ENCODE measurements around the gene MTUS2.
"Not testable (repeated sequence)": the region's sequence is repeated elsewhere in the genome, so short reads cannot be mapped to it uniquely, and the experiment has no call there.

MTUS2 gene

DNA sequence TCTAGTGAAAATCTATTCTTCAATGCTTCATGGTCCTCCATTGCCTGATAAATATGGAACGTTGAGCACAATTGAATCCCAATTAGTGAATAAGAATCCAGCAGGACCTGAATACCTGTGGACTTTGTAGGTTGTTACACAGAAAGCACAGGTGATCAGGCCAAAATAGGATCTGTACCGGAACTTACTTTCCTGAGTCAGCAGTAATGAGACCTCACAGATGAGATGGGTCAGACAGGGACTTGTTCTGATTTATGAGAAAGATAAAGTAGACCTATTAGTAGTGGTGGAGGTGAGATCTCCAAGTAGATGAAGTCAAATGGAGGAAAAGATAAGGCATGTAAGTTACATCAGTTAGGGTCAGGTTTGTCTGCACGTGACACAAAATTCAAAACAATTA, 351.1 kb downstream of the MTUS2 start:
- DNase-seq = no peak

- no peak for DNase-seq
These were observed 354.0 kb downstream of the MTUS2 start for GRCh38 chr13:29174093-29174492.

DNA sequence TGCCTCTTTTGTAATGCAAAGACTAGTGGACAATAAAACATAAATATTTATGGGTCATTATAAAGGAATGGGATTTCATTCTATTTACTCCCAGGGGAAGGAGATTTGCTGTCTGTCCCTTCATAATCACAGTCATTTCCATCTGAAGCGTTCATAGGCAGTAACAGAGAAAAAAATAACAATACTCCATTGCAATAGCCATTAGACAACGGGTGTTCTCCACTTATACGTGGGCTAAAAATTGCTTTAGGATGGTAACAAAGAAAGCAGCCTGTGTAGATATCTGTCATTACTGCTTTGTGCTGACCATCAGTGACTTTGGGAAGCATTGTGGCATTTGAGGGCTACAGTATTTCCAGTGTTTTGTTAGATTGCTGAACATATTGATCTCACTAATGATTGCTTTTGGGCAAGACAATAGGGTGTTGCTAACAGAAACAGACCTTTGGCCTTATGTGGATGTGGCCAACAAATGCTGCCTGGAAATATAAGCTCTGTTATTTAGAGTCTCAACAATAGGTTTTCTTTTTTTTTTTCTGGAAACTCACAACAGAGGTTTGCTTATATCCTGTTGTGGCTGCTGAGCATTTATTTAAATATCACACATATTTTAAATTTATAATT, 355.2 kb downstream of the MTUS2 start:
- DNase-seq = no peak

DNA sequence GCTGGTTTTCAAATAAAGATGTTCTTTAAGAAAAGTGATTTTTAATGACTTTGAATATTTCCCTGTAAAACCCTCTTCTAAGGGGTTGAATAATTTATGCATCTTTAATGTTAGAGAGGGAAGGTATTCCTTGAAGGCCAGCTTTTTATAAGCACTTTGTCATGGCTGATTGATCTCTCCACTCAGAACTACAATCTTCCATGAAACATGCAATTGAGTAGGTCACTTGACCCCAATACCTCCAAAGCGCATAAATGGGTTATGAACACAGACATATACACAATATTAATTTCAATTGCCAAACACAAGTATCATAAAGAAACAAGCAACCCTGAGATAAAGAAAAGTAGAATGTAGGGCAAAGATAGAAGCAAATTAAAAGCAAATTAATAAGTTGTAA, 359.9 kb downstream of the MTUS2 start:
- DNase-seq = no peak

GRCh38 chr13:29182216-29182615, 362.1 kb downstream of the MTUS2 start:
- no peak for DNase-seq

DNA sequence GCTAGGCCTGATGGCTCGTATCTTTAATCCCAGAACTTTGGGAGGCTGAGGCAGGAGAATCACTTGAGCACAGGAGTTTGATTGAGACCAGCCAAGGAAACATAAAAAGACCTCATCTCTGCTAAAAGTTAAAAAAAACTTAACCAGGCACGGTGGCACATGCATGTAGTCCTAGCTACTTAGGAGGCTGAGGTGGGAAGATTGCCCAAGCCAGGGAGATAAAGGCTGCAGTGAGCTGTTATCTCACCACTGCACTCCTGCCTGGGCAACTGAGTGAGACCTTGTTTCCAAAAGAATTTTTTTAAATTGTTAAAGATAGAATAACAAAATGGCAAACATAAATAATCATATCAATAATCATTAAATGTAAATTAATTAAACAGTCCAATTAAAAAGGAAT, 365.8 kb downstream of the MTUS2 start:
- DNase-seq = no peak

DNA sequence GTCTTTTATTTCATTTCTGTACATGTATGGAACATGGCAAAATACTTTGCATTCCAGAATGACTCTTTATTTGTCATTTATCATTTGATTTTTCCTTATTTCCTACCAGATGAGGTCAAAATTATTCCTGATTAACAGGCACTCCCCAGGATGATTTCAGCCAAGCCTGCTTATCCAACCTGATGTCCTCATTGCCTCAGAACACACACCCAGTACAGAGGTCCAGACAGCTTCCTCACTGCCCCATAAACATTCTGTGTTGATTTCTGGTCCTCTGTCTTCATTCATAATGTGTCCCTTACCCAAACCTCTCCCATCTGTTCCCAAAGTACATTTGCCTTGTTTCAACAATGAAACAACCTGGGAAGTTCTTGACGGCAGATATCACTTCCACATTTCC, 367.4 kb downstream of the MTUS2 start:
- DNase-seq = no peak

- DNase-seq = no peak
These were observed 370.2 kb downstream of the MTUS2 start for GRCh38 chr13:29190298-29190697.

DNA sequence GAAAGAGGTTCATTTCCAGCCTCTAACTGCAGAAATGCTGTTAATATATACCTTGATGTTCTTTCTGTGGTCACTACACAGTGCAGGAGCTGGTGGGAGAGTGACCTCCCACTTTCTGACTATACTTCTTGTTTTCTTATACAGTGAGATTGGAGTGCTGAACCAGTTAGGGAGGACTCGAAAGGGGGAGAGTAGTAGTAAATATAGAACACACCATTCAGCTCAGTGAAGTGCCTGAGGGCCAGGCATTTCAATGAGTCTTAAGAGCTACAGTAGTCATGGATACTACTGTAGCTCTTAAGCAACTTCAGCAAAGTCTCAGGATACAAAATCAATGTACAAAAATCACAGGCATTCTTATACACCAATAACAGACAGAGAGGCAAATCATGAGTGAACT, 372.9 kb downstream of the MTUS2 start:
- DNase-seq = no peak

GRCh38 chr13:29195456-29195855, 375.3 kb downstream of the MTUS2 start:
- no peak for DNase-seq

GRCh38 chr13:29196409-29197074, 376.4 kb downstream of the MTUS2 start:
- no peak for DNase-seq

GRCh38 chr13:29202753-29203152, 382.6 kb downstream of the MTUS2 start:
- DNase-seq = not testable (repeated sequence)

DNA sequence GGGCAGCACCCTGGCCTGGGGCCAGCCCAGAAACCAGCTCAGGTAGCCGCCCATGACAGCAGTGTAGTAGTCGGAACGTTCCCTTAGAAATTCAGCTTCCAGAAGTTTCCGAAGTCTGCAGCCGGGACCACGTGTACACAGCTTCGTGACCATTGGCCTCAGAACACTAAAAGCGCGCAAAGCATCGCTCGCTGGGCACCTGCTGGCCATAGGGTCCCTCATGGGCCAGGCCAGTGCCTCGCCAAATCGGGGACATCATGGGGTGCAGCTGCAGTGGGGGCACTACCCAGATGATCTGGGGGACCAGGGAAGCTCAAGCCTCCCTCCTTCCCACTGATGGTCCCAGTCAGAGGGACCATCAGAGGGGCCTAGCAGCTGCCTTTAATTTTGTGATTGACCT, 384.5 kb downstream of the MTUS2 start:
- DNase-seq = no peak

GRCh38 chr13:29210676-29211075, 390.5 kb downstream of the MTUS2 start:
- no peak for DNase-seq

GRCh38 chr13:29211162-29211561, 391.0 kb downstream of the MTUS2 start:
- DNase-seq = not testable (repeated sequence)

DNA sequence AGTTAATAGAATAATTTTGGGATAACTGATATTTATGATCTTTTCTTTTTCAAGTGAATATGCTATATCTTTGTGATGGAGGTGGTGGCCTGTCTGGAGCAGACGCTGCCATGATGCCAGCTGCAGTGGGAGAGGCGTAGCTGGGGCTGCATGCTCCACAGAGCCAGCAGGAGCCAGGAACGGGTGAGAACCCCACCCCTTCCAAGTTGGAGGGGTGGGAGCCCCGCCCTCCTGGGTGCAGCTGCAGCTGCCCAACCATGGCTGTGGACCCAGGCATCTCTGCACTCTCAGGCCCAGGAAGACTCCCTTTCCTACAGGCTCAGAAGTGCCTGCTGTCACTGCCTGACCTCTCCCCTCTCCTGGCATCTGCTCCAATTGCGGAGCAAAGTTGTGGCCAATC, 402.3 kb downstream of the MTUS2 start:
- no peak for DNase-seq

DNA sequence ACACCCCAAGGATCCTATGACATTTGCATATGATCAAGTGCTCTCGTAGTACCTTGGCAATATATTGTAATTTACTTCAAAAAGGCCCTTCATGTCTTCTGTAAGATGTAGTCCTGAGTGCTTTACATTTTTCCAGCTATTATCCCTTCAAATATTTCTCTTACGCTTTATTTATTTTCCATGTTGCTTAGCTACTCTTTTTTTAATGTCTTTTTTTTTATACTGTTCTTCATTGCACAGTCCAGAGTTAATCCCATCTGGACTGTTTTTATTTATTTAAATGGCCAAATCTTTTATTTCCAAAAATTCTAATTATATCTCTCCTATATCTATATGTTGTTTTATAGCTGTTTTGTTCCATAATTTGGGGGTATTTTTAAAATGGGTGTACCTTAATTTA, 404.1 kb downstream of the MTUS2 start:
- DNase-seq = no peak

DNA sequence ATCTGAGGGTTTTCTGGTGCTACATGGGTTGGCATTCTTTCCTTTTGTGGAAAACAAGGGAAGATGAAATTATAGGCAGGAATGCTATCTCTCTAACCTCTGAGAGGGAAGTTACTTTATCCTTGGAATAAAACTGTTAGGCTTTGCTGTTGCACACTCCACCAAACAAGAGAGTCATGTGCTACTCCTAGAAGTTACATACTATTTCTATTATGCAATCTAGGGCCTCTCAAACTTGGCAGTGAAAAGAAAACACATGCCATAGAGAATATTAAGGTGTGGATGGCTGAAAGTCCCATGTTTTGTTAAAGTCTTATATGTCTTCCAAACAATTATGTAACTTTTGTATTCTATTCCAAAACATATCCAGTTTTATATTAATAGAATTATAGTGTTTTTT, 407.4 kb downstream of the MTUS2 start:
- DNase-seq = no peak

GRCh38 chr13:29230299-29230845, 410.2 kb downstream of the MTUS2 start:
- DNase-seq = no peak

DNA sequence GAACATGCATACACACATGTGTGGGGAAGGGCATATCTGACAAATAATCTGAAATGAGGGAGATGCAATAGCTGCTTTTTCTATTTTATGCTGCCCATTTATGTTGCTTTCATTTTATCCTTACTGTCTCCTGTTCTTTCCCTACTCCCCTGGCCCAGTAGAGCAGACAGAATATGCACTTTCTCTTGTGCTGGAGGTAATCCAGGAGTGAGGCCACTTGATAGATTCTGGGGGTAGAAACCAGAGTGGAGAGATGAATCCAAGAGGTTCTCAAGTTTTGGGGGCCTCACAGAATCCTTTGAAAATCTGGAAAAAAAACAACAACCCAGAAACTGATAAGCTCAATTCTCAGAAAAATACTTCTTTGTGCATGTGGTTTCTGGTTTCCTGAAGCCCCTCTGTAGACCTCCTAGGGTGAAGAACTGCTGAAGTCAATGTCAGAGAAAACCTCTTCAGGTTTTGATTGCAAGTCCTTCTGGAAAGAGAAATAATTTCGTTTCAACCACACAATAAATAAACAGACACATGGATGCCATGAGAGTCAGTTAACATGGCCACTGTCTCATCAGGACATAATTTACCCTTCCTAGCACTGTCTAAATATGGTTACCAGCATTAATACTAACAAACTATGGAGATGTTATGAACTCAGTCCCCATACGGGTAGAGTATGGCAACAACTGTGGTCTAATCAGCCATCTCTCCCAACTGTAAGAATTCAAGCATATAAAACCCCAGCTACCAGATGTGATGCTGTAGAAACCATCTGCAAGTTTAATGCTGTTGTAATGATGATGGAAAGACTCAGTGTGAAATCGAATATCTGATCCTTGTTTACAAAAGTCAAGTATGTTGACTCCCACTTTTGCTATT, 419.8 kb downstream of the MTUS2 start:
- DNase-seq = no peak

GRCh38 chr13:29254626-29255370, 434.7 kb downstream of the MTUS2 start:
- DNase-seq = no peak

DNA sequence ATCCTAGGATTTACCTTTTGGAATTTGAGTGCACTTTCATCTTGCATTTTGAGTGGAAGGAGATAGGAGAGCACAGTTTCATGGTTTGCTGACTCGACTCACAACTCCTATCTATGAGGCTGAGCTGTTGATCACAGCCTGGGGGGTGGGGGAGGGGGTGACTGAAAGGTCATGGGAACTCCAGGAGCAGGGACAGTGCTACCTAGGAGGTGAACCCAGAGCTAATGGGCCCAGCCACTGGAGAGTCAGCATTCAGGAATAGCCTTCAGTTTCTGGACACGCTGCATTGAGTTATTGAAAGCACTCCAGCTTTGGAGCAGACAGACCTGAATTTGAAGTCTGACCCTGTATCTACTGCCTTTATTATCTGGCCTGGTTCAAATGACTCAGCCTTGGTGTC, 435.4 kb downstream of the MTUS2 start:
- DNase-seq = no peak

DNA sequence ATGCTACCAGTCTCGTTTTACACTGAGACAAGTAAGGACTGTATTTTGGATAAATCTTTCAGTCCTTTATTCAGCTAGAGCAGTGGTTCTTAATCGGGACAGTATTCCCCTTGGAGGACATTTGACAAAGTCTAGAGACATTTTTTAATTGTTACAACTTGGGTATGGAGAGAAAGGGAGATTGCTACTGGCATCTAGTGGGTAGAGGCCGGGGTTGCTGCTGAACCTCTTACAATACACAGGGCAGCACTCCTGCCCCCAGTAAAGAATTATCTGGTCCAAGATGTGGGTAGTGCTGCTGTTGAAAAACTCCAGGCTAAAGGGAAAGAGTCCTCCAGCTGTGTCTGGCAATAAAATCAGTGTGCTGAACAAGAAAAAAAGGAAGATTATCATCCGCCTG, 440.5 kb downstream of the MTUS2 start:
- no peak for DNase-seq

All from CD4-positive, alpha-beta T cell treated with Interleukin-4 for 1 hour (primary cell).